Stimulated activated CD4-positive, alpha-beta T cell treated with anti-CD3 and anti-CD28 coated beads, Interleukin-15, amount 100 ng/mL, for 1 hour (primary cell): ENCODE results near the gene FBL.
A peak's percentile ranks its signal among the peaks of the same experiment; 100 is the strongest.
"Not testable (repeated sequence)": the region's sequence is repeated elsewhere in the genome, so short reads cannot be mapped to it uniquely, and the experiment has no call there.

Experiments used
- DNase-seq, 2 donors: peaks; one replicate each; pipeline ENCODE4 v3.0.0-alpha.2; 2020; ENCODE audit warnings: low read depth in 1 of 2, low spot score in 1 of 2

The FBL gene

DNA sequence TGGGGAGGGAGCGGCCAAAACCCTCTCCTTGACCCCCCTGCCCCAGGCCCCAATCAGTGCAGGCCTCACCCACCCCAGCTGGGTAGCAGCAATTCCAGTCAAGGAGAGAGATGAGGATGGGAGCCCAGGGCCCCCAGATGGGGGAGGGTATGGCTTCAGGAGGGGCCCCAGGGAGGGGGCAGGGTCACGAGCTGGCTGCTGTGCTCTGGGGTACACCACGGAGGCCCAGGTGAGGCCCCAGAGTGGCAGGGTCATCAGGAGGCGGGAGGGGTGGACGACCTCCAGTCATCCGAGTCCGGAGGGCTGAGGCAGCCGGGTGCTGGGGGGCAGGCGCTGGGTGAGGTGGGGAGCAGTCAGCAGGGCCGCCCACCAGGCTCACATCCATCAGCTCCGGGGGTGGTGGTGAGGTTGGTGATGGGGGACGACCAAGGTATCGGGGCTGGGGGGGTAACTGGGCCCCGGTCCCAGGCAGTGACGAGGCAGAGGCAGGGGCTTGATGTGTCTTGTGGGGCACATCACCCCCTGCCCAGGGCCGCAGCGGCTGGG lies 20.6 kb downstream of the FBL start:
- no peak for DNase-seq

DNA sequence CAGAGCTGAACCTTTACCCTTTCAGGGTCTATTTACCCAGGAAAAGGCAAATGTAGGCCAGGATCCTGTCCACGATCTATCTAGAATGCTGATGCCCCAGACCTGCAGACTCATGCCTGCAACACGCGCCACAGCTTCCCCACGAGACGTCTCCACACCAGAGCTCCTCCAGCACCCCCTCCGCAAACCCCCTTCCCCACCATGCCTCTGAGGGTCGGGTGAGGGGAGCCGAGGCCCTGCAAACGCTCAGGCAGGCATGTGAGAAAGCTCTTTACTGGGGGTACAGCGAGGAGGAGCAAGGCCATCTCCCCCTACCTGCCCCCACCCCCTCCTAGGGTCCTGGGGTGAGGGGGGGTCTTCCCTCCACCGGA lies 21.1 kb downstream of the FBL start:
- DNase-seq, result no peak

DNA sequence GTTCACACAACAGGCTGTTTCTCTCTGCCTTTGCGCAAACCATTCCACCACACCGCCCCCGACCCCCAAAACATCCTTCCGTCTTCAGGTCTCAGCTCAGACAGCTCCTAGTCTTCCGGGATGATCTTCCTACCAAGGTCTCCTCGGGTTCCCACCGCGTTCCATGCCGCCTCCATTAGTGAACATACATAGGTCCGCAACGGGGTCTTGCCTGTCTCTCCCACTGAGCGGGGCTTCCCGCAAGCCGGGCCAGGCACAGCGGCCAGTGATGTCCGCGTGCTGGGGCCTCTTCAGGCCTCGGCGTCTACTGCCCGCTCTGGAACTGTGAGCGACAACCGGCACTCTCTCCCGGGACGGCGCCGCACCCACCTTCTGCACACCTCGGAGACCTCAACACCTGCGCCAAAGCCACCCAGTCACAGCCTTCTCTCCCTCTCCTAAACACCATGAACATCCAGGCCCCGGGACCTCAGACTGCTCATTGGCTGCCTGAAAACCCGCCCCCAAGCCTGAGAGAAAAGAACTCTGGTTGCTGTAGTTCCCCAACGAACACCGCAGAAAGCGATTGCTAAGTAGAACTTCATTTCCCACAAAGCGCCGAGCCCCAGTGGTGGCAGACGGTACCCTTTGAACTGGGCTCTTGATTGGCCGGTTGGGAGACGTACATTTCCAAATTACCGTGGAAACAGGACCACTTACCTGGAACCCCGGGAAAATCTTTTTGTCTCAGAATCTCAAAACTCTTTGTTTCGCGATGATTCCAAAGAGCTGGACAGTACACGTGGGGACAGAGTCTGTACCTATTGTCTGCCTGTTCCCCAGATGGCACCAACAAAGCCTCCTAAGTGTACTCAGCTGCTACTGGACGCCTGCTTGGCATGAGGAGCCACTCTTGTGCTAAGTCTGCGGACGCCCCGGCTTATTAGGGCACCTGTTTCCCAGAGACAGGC lies 21.8 kb downstream of the FBL start:
- DNase-seq, result peak; percentile 63 to 74

DNA sequence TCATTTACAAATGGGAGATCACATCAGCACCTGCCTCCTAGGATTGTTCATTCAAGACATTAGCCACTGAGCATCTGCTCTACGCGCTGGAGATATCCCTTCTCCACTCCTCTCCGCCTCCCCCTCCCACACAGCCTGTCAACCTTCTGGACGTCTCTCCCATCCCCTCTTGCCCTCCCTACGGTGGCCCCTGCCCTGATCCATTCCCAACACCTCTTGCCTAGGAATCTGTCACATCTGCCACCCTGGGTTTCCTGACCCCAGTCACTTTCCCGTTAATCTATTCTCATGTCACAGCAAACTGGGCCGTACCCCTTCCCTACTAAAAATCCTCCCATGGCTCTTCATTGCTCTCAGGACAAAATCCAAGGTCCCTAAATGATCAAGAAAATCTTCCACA lies 22.5 kb downstream of the FBL start:
- no peak for DNase-seq

DNA sequence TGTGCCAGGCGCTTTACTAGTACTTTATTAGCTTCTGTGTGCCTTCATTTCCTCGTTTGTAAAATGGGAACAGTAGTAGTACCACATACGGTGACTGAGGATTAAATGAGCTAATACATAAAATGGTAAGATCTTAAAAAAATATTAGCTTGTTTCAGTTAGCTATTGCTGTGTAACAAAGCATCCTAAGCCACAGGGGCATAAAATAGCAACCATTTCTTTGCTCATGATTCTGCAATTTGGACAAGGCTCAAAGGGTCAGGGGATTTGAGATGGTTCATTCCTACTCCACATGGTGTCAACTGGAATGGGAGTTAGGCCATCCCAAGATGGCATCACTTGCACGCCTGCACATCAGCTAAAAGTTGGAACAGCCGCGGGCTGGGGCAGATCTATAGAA lies 25.5 kb downstream of the FBL start:
- DNase-seq, result no peak

DNA sequence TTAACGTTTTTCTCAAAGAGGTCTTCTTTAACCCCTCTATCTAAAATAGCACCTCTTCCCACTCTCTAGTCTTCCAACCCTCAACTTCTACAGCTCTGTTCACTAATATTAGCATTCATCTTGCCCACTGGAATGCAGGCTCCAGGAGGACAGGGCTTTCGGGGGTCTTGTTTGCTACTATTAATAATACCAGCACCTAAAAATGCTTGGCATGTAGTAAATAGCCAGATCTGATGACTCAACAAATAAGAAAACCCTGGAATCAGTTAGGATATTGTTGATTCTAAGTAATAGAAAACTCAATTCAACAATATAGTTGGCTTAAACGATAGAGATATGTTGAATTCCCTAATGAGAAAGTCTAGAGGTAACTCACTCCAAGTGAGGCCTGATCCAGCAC lies 26.4 kb downstream of the FBL start:
- no peak for DNase-seq

DNA sequence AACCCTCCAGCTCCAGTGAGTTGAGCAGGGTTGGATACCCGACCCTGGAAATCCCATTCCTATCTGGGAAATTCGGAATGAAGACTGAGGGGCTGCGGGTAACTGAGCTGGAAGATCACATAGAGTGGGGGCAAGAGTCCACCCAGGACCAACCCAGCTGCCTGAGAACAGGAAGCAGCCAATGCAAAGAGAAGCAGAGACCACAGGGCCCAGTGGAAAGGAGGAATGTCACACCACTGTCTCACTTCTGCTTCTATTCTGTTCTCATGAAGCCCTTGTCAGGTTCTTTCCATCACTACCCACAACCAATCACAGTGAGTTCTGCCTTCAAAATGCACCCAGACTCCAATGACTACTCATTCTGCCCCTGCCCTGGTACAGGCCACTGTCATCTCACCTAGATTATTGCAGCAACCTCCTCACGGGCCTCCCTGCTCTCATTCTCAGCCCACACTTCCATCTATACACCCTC lies 27.5 kb downstream of the FBL start:
- DNase-seq, result no peak

DNA sequence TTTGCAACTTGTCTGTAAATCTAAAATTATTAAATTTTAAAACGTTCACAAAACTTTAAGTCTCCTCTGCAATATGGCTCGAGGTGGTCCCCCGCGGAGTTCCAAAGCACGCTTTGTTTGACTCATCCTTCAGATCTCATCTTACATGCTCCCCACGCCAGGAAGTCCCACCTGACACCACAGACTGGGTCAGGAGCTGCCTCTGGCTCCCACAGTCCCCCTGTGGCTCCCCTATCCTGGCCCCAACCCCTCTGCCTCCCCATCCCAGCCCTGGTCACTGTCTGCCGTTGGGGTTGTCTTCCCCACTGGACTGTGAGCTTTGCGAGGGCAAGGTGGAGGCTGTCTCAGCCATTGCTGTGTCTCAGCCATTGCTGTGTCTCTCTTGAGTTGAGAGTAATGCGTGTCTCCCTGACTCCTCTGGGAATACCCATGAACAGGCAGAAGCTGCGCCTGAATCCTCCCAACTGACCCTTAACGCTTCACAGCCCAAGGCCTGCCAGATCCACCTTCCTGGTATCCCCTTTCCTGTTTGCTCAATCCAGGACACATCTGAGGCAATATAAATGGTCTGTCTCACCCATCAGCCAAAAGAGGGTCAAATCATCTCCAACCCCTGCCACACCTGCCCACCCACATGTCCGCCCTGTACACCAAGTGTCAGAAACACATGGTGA lies 28.2 kb downstream of the FBL start:
- DNase-seq, result no peak

- DNase-seq, result no peak
Measured at GRCh38 chr19:39816287-39817048, 29.7 kb downstream of the FBL start.

DNA sequence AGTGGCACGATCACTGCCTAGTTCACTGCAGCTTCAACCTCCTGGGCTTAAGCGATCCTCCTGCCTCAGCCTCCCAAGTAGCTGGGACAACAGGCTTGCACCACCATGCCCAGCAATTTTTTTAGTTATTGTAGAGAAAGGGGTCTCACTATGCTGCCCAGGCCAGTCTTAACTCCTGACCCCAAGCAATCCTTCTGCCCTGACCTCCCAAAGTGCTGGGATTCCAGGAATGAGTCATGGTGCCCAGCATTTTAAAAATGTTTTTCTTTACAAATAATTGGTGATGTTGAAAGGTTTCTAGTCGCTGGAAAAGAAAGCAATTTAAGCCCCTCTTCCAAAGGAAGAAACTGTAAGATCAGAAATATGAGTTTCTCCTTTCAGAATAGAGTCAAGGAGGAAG lies 31.6 kb downstream of the FBL start:
- DNase-seq, result no peak

DNA sequence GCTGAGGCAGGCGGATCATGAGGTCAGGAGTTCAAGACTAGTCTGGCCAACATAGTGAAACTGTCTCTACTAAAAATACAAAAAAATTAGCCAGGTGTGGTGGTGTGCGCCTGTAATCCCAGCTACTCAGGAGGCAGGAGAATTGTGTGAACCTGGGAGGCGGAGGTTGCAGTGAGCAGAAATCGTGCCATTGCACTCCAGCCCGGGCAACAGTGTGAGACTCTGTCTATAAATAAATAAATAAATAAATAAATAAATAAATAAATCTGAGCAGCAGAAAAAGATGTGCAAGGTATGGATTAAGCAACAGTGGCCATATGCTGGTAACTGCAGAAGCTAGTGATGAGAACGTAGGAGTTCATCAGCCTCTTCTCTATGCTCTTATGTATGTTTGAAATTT lies 32.1 kb downstream of the FBL start:
- not testable (repeated sequence) for DNase-seq

DNA sequence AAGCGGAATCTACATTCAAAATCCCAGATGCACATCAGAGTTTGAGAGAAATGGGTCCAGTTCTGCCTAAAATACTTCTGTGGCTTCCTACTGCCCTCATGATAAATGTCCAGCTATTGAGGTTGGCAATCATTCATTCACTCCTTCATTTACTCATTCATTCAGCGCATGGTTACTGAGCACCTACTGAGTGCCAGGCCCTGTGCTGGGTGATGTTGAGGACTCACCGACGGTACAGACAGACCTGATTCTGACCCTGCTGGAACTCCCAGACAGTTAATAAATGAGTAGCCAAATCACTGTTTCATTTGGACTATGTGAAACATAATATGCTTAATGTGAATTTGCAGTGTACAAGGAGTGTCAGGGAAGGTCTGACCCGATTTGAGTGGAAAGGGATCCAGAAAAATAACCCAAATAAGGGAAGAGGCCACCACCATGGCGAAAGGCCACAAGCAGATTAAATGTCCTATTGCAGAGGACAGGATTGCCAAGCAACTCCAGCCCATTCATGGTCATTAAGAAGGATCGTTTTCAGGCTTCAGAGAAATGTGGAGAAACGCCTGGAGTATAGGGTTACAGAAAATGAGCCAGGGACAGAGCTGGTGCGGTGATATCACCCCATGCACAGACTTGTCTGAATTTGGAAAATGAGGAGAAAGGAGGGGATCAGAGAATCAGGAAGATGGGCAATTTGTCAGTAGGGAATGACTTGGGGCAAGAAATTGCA lies 32.8 kb downstream of the FBL start:
- no peak for DNase-seq

DNA sequence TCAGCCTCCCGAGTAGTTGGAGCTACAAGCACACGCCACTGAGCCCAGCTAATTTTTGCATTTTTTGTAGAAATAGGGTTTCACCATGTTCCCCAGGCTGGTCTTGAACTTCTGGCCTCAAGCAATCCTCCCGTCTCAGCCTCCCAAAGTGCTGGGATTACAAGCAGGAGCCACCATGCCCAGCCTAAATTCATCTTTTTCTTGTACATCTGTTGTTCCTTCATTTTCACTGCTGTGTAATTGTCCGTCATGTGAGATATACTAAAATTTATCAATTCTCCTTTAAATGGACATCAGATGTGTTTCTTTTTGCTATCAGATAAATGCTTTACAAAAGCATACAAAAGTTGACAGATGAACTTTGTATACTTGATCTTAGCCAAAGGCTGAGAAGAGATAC lies 35.1 kb downstream of the FBL start:
- no peak for DNase-seq

- no peak for DNase-seq
Measured at GRCh38 chr19:39810424-39810823, 35.8 kb downstream of the FBL start.

GRCh38 chr19:39809368-39809767 lies 36.8 kb downstream of the FBL start:
- no peak for DNase-seq

- DNase-seq, result not testable (repeated sequence)
Measured at GRCh38 chr19:39808688-39809087, 37.5 kb downstream of the FBL start.

DNA sequence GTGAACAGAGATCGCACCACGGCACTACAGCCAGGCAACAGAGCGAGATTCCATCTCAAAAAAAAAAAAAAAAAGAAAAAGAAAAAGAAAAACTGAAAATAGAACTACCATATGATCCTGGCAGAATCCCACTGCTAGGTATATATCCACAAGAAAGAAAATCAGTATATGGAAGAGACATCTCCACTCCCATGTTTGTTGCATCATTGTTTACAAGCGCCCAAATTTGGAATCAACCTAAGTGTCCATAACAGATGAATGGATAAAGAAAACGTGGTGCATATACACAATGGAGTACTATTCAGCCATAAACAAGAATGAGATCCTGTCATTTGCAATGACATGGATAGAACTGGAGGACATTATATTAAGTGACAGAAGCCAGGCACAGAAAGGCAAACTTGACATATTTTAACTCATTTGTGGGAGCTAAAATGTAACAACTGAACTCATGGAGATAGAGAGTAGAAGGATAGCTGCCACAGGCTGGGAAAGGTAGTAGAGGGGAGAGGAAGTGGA lies 38.3 kb downstream of the FBL start:
- no peak for DNase-seq

DNA sequence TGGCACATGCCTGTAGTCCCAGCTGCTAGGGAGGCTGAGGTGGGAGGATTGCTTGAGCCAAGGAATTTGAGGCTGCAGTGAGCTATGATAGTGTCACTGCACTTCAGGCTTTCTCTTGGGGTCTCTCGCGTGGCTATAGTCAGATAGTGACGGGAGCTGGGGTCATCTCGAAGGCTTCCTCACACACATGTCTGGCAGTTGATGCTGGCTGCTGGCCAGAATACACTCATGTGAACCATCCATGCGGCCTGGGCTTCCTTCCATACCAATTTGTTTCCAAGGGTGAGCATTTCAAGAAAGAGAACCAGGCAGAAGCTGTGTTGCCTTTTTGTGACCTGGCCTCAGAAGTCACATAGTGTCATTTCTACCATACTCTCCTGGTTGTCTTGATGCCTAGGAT lies 41.1 kb downstream of the FBL start:
- DNase-seq, result no peak

DNA sequence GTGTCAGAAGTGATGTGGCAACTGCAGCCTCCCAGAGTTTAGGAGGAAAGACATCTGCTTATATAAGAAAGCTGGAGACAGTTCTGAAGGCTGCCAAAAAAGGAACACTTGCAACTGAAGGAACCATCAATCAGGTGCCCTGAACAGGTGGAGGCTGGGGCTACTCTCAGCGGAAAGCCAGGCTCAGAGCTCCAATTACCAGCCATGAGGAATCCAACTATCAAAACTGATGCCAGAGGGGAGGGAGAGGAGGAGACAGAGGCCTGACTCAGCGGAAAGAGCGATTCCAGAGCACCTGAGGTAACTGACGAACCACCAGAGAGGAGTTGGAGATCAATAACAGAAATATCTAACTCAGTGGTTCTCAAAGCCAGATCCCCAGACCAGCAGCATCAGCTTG lies 43.2 kb downstream of the FBL start:
- DNase-seq, result no peak

DNA sequence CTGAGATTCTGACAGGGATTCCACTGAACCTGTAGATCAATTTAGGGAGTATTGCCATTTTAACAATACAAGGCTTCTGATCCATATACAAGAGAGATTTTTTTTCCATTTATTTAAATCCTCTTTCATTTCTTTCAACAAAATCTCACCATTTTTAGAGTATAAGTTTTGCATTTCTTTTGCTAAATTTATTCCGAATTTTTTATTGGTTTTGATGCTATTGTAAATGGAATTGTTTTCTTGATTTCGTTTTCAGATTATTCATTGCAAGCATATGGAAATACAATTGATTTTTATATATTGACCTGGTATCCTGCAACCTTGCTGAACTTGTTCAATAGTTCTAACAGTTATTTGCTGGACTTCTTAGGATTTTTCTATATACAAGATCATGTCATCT lies 49.1 kb downstream of the FBL start:
- DNase-seq, result no peak
